ENCODE measurements around the gene AJM1. TPM values are rescaled to one million over a fixed set of nuclear protein-coding genes. Genes with fewer than 3 reads are reported as not detected.

Gene AJM1
- total RNA-seq, 1 donor from 2014 or later, result 1.6 TPM

DNA sequence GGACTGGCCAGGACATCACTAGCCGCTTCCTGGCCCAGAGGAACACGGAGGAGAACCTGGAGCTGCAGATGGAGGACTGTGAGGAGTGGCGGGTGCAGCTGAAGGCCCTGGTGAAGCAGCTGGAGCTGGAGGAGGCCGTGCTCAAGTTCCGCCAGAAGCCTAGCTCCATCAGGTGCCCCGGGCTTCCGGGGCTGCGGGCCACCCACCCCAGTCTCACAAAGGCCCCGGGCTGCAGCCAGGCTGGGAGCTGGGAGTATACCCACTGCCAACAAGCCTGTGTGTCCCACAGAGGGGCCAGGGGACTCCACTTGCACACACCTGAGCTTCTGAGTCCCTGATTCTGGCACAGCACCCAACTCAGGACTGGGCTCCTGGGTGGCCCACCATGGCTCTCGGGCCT, 36.2 kb upstream of the AJM1 start:
- POLR2A ChIA-PET, result interaction anchor here (0.6 to 2.0 kb wide), 3 partner anchors 8 to 334 kb away, joined by 4 to 11 read pairs (median 4); partner anchors contain the start of gene PAXX

DNA sequence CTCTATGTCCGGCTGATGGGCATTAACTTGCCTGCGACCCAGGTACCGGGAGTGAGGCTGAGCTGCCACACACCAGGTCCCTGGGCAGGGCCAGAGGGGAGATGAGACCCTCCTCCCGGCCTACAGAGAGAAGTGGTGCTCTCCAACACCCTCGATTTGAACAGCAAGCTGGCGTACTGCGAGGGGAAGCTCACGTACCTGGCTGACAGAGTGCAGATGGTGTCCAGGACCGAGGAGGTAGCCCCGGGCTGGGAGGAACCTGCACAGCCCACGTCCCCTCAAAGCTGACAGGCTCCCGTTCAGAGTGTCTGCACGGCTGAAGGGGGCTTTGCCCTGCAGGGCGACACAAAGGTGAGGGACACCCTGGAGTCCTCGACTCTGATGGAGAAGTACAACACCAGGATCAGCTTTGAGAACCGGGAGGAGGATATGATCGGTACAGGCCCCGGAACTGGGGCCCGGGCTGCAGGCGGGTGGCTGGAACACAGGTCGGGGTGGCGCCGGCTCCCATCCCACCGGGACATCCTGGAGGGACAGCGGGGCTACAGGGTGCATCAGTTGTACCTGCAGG, 35.6 kb upstream of the AJM1 start:
- Mint-ChIP-seq H3K4me3 (peak overlapping the region; percentile 88), H3K27me3 (no peaks in the 10 kb centered on the region), H3K4me1 (peaks cover 35% of the 10 kb centered on the region), H3K27ac (peak overlapping the region; percentile 87), H3K36me3 (ENCODE audit: low read depth) (peaks cover 20% of the 10 kb centered on the region), H3K9me3 (no peaks in the 10 kb centered on the region)
- ChIA-PET CTCF (interaction anchor here (4.0 kb wide), 1 partner anchor 36 kb away, joined by 17 read pairs; the partner anchor contains the start of gene AJM1), POLR2A (interaction anchor here (0.9 to 2.0 kb wide), 14 partner anchors 8 to 416 kb away, joined by 3 to 11 read pairs (median 4); partner anchors contain the start of genes AJM1, CCDC183, EDF1 and MAN1B1)
- ATAC-seq (ENCODE audit: low read depth), result no peak
- intact Hi-C loops (cut with micrococcal nuclease), result loop anchor here (1.0 to 5.0 kb wide), 5 partner anchors 15 to 186 kb away; partner anchors contain the start of genes AJM1, PAXX, PHPT1 and TMEM141
- no peak for DNase-seq
- TF ChIP-seq, protein P1, sequence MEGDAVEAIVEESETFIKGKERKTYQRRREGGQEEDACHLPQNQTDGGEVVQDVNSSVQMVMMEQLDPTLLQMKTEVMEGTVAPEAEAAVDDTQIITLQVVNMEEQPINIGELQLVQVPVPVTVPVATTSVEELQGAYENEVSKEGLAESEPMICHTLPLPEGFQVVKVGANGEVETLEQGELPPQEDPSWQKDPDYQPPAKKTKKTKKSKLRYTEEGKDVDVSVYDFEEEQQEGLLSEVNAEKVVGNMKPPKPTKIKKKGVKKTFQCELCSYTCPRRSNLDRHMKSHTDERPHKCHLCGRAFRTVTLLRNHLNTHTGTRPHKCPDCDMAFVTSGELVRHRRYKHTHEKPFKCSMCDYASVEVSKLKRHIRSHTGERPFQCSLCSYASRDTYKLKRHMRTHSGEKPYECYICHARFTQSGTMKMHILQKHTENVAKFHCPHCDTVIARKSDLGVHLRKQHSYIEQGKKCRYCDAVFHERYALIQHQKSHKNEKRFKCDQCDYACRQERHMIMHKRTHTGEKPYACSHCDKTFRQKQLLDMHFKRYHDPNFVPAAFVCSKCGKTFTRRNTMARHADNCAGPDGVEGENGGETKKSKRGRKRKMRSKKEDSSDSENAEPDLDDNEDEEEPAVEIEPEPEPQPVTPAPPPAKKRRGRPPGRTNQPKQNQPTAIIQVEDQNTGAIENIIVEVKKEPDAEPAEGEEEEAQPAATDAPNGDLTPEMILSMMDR (IDR thresholded peaks at IDR 0.05), result no peak

More for the DNA sequence above, 36.2 kb upstream of the AJM1 start:
- no peak for ATAC-seq (ENCODE audit: low read depth)
- intact Hi-C loops (cut with micrococcal nuclease), result loop anchor here (2.0 to 5.0 kb wide), 3 partner anchors 37 to 186 kb away; partner anchors contain the start of genes AJM1, PAXX and TRAF2
- H3K27me3 Mint-ChIP-seq, result no peaks in the 10 kb centered on the region
- no peak for DNase-seq
- peak overlapping the region; percentile 88 for H3K4me3 Mint-ChIP-seq
- no peak overlapping the region for H3K27ac Mint-ChIP-seq
- H3K36me3 Mint-ChIP-seq (ENCODE audit: low read depth), result peaks cover 19% of the 10 kb centered on the region
- CTCF ChIA-PET, result interaction anchor here (4.0 kb wide), 1 partner anchor 36 kb away, joined by 17 read pairs; the partner anchor contains the start of gene AJM1
- H3K9me3 Mint-ChIP-seq, result no peaks in the 10 kb centered on the region
- TF ChIP-seq, protein P1 (IDR thresholded peaks at IDR 0.05), result no peak
- peaks cover 38% of the 10 kb centered on the region for H3K4me1 Mint-ChIP-seq

DNA sequence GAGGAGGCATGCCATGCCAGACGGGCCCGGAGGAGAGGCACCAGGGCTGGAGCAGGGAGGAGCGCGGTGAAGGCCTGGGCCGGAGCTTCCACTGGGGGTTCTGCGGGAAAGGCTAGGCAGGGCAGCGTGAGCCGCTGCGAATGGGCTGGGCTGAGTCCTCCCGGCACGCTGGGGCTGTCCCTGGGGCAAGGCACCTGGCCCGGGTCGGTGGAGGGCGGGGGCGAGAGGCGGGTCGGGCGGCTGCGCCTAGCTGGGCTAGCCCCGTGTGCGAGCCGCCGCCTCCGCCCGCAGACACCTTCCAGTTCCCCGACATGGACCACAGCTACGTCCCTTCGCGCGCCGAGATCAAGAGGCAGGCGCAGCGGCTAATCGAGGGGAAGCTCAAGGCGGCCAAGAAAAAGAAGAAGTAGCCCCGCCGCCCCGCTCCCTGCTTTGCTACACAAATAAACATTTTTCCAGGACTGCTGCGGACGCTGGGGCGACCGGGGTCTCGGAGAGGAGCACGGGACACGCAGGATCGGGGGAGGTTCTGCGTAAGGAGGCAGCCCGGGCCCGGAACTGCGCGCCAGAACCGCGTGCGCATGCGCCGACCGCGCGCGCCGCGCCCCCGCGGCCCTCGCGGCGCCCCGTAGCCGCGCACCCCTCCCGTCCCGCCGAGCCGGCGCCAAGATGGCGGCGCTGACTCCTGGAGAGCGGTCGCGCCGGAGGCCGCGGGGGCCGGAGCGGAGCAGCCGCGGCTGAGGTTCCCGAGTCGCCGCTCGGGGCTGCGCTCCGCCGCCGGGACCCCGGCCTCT, 34.8 kb upstream of the AJM1 start, which contains the start of gene RABL6:
RABL6 (plus strand) TSS at position 668 of the 794 bp plus-strand sequence. CDS start 249 bp downstream, outside the sequence.
- Mint-ChIP-seq H3K27me3 (no peaks in the 10 kb centered on the region), H3K27ac (peak within 1 kb of the TSS; percentile 87), H3K4me3 (peak within 1 kb of the TSS; percentile 88), H3K9me3 (no peaks in the 10 kb centered on the region), H3K36me3 (ENCODE audit: low read depth) (peaks cover 22% of the 10 kb centered on the region), H3K4me1 (peaks cover 31% of the 10 kb centered on the region)
- ChIA-PET POLR2A (interaction anchor here (0.6 to 2.0 kb wide), 18 partner anchors 9 to 415 kb away, joined by 3 to 11 read pairs (median 4); partner anchors contain the start of genes AJM1, CCDC183, EDF1 and MAN1B1), CTCF (interaction anchor here (4.0 kb wide), 1 partner anchor 35 kb away, joined by 17 read pairs; the partner anchor contains the start of gene AJM1)
- intact Hi-C loops (cut with micrococcal nuclease), result loop anchor here (1.0 to 5.0 kb wide), 5 partner anchors 16 to 185 kb away; partner anchors contain the start of genes AJM1, PAXX, PHPT1 and TMEM141
- TF ChIP-seq, protein P1 (IDR thresholded peaks at IDR 0.05), result no peak
- DNase-seq, result peak; percentile 86
- peak; percentile 87 for ATAC-seq (ENCODE audit: low read depth)

DNA sequence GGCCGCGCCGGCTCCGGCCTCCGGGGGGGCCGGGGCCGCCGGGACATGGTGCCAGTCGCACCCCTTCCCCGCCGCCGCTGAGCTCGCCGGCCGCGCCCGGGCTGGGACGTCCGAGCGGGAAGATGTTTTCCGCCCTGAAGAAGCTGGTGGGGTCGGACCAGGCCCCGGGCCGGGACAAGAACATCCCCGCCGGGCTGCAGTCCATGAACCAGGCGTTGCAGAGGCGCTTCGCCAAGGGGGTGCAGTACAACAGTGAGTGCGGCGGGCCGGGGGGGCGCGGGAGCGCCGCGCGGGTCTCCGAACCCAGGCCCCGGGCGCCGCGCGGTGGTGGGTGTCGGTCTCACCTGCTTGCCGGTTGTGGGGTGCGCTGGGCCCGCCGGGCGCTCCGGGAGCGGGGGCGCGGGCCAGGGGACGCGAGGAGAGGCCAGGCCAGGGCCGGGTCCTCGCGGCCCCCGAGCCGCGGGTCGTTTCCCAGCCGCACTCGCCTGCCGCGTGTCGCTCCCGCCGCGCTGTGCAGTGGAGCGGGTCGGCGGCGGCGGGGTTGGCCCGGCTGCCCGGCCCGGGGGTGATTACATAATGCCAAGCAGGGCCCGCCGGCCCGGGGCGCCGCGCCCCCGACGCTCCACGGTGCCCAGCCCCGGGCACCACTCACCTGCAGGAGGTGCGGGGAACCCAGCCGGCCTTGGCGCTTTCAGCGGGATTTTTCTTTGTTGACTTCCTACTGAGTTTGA, 34.0 kb upstream of the AJM1 start:
- H3K27me3 Mint-ChIP-seq, result no peaks in the 10 kb centered on the region
- peak overlapping the region; percentile 35 for H3K27ac Mint-ChIP-seq
- H3K4me3 Mint-ChIP-seq, result peak overlapping the region; percentile 82
- peaks cover 35% of the 10 kb centered on the region for H3K4me1 Mint-ChIP-seq
- intact Hi-C loops (cut with micrococcal nuclease), result loop anchor here (5.0 kb wide), 1 partner anchor 184 kb away; the partner anchor contains the start of gene PAXX
- TF ChIP-seq, protein P1 (IDR thresholded peaks at IDR 0.05), result no peak
- H3K9me3 Mint-ChIP-seq, result no peaks in the 10 kb centered on the region
- DNase-seq, result no peak
- POLR2A ChIA-PET, result interaction anchor here (0.6 to 2.0 kb wide), 14 partner anchors 8 to 415 kb away, joined by 3 to 11 read pairs (median 4); partner anchors contain the start of genes AJM1, CCDC183, EDF1 and MAN1B1
- peak; percentile 29 for ATAC-seq (ENCODE audit: low read depth)
- peaks cover 29% of the 10 kb centered on the region for H3K36me3 Mint-ChIP-seq (ENCODE audit: low read depth)
- CTCF ChIA-PET, result interaction anchor here (4.0 kb wide), 1 partner anchor 34 kb away, joined by 17 read pairs; the partner anchor contains the start of gene AJM1
